ENCODE results near the gene EXD2. TPM values are rescaled to one million over a fixed set of nuclear protein-coding genes. Genes with fewer than 3 reads are reported as not detected.

Gene EXD2
- total and polyA plus RNA-seq, 2 experiments from 2014 or later = 10.3 to 23.3 TPM

DNA sequence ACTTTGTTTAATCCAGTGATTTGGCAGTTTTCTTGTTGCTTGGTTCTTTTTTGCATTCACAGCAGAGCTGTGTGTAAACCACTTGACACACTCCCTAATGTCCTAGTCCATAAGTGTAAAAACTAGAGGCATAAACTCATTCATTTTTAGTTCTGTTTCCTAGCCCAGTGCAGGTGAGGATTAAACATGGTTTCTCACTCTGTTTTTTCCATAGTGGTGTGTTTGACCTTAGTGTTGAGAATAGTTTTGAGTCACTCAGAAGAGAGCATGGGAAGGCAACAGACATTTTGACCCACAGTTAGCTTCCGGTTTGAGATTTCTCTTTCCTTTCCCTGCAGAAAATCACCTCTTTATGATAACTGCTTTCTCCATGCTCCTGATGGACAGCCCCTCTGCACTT lies 44.4 kb downstream of the EXD2 start:
- Mint-ChIP-seq H3K36me3 (ENCODE audit: low read depth) (peaks cover 21% of the 10 kb centered on the region), H3K9me3 (no peaks in the 10 kb centered on the region), H3K4me3 (no peak overlapping the region), H3K27me3 (ENCODE audit: insufficient read depth, low read depth, poor library complexity) (no peaks in the 10 kb centered on the region), H3K4me1 (peaks cover 5% of the 10 kb centered on the region), H3K27ac (no peak overlapping the region)
- no peak for DNase-seq (ENCODE audit: low spot score)
- no peaks in the 10 kb centered on the region; the same call in 1 of the 2 replicates for H3K4me1 ChIP-seq (ENCODE audit: insufficient read depth)
- no peak overlapping the region for H3K27ac ChIP-seq (ENCODE audit: low read depth)
- H3K4me3 ChIP-seq = no peak overlapping the region
- H3K4me2 ChIP-seq = no peak overlapping the region
- H3F3A ChIP-seq (replicated peaks; ENCODE audit: low read depth) = no peaks in the 10 kb centered on the region
- peaks cover 8% of the 10 kb centered on the region; the same call in 1 of the 2 replicates for H3K36me3 ChIP-seq (ENCODE audit: insufficient read depth)
- no peaks in the 10 kb centered on the region for H3K9me2 ChIP-seq (ENCODE audit: insufficient read depth)
- no peaks in the 10 kb centered on the region for H3K79me2 ChIP-seq (replicated peaks; ENCODE audit: insufficient read depth)
- H3K27me3 ChIP-seq (ENCODE audit: insufficient read depth) = no peaks in the 10 kb centered on the region
- H2AFZ ChIP-seq = no peak overlapping the region
- no peaks in the 10 kb centered on the region; the same call in 1 of the 2 replicates for H4K20me1 ChIP-seq (replicated peaks; ENCODE audit: insufficient read depth)
- TF ChIP-seq CREB1 (CRISPR knock-in tag; IDR thresholded peaks at IDR 0.05; ENCODE audit: low read depth) = no peak
- TF ChIP-seq, protein P1, sequence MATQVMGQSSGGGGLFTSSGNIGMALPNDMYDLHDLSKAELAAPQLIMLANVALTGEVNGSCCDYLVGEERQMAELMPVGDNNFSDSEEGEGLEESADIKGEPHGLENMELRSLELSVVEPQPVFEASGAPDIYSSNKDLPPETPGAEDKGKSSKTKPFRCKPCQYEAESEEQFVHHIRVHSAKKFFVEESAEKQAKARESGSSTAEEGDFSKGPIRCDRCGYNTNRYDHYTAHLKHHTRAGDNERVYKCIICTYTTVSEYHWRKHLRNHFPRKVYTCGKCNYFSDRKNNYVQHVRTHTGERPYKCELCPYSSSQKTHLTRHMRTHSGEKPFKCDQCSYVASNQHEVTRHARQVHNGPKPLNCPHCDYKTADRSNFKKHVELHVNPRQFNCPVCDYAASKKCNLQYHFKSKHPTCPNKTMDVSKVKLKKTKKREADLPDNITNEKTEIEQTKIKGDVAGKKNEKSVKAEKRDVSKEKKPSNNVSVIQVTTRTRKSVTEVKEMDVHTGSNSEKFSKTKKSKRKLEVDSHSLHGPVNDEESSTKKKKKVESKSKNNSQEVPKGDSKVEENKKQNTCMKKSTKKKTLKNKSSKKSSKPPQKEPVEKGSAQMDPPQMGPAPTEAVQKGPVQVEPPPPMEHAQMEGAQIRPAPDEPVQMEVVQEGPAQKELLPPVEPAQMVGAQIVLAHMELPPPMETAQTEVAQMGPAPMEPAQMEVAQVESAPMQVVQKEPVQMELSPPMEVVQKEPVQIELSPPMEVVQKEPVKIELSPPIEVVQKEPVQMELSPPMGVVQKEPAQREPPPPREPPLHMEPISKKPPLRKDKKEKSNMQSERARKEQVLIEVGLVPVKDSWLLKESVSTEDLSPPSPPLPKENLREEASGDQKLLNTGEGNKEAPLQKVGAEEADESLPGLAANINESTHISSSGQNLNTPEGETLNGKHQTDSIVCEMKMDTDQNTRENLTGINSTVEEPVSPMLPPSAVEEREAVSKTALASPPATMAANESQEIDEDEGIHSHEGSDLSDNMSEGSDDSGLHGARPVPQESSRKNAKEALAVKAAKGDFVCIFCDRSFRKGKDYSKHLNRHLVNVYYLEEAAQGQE (IDR thresholded peaks at IDR 0.05; ENCODE audit: unreplicated experiment) = no peak
- TF ChIP-seq EZH2phosphoT487 (IDR thresholded peaks at IDR 0.05; ENCODE audit: unreplicated experiment) = no peak
- no peak for TF ChIP-seq NANOG (IDR thresholded peaks at IDR 0.05; ENCODE audit: borderline replicate concordance)
- TF ChIP-seq, protein P2, sequence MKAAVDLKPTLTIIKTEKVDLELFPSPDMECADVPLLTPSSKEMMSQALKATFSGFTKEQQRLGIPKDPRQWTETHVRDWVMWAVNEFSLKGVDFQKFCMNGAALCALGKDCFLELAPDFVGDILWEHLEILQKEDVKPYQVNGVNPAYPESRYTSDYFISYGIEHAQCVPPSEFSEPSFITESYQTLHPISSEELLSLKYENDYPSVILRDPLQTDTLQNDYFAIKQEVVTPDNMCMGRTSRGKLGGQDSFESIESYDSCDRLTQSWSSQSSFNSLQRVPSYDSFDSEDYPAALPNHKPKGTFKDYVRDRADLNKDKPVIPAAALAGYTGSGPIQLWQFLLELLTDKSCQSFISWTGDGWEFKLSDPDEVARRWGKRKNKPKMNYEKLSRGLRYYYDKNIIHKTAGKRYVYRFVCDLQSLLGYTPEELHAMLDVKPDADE (IDR thresholded peaks at IDR 0.05) = no peak
- no peak for TF ChIP-seq STAT1 (IDR thresholded peaks at IDR 0.05; ENCODE audit: unreplicated experiment)
- TF ChIP-seq, protein P3, sequence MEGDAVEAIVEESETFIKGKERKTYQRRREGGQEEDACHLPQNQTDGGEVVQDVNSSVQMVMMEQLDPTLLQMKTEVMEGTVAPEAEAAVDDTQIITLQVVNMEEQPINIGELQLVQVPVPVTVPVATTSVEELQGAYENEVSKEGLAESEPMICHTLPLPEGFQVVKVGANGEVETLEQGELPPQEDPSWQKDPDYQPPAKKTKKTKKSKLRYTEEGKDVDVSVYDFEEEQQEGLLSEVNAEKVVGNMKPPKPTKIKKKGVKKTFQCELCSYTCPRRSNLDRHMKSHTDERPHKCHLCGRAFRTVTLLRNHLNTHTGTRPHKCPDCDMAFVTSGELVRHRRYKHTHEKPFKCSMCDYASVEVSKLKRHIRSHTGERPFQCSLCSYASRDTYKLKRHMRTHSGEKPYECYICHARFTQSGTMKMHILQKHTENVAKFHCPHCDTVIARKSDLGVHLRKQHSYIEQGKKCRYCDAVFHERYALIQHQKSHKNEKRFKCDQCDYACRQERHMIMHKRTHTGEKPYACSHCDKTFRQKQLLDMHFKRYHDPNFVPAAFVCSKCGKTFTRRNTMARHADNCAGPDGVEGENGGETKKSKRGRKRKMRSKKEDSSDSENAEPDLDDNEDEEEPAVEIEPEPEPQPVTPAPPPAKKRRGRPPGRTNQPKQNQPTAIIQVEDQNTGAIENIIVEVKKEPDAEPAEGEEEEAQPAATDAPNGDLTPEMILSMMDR (conservative IDR thresholded peaks at IDR 0.05; ENCODE audit: low read depth in 2 of 2) = no peak
- TF ChIP-seq POLR2AphosphoS5 (IDR thresholded peaks at IDR 0.05; ENCODE audit: low read depth) = no peak
- ATAC-seq = no peak

DNA sequence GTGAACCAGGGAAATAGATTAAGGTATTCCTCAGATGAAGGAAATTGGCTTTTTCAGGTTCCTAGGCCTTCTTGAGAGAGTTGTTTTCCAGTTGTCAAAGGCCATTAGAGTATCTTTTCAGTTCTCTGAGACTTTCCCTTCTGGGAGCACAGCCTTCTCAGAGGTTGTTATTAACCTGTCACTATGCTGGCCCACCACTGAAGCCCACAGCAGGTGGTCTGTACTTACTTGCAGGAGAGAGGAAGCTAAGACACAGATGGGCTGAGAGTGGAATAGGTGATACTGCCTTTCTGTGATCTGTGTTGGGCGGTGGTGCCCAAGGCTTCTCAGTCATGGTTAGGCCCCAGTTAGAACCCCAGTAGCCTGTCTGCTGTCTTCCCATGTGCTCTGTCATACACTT lies 45.8 kb downstream of the EXD2 start:
- Histone ChIP-seq H2AFZ (no peak overlapping the region), H3K9me2 (ENCODE audit: insufficient read depth) (no peaks in the 10 kb centered on the region), H4K20me1 (replicated peaks; ENCODE audit: insufficient read depth) (no peaks in the 10 kb centered on the region; the same call in 1 of the 2 replicates), H3K36me3 (ENCODE audit: insufficient read depth) (peaks cover 8% of the 10 kb centered on the region; the same call in 1 of the 2 replicates), H3K4me1 (ENCODE audit: insufficient read depth) (no peaks in the 10 kb centered on the region), H3K4me3 (no peak overlapping the region), H3K27me3 (ENCODE audit: insufficient read depth) (no peaks in the 10 kb centered on the region), H3F3A (replicated peaks; ENCODE audit: low read depth) (no peaks in the 10 kb centered on the region), H3K27ac (ENCODE audit: low read depth) (no peak overlapping the region), H3K79me2 (replicated peaks; ENCODE audit: insufficient read depth) (no peaks in the 10 kb centered on the region), H3K4me2 (no peak overlapping the region)
- no peaks in the 10 kb centered on the region for H3K9me3 Mint-ChIP-seq
- no peak overlapping the region for H3K4me3 Mint-ChIP-seq
- no peaks in the 10 kb centered on the region for H3K27me3 Mint-ChIP-seq (ENCODE audit: insufficient read depth, low read depth, poor library complexity)
- no peak overlapping the region for H3K27ac Mint-ChIP-seq
- peaks cover 18% of the 10 kb centered on the region for H3K36me3 Mint-ChIP-seq (ENCODE audit: low read depth)
- peaks cover 5% of the 10 kb centered on the region for H3K4me1 Mint-ChIP-seq
- no peak for ATAC-seq
- DNase-seq (ENCODE audit: low spot score) = peak; percentile 28
- TF ChIP-seq ZNF114 (CRISPR knock-in tag; IDR thresholded peaks at IDR 0.05) (no peak), NANOG (IDR thresholded peaks at IDR 0.05; ENCODE audit: borderline replicate concordance) (no peak), POLR2AphosphoS5 (IDR thresholded peaks at IDR 0.05; ENCODE audit: low read depth) (no peak)
- TF ChIP-seq, protein P2 (IDR thresholded peaks at IDR 0.05) = no peak

All from GM23338 (cell line).